MCF 10A (cell line): ENCODE measurements around the gene DIAPH2. TPM values are rescaled to one million over a fixed set of nuclear protein-coding genes. Genes with fewer than 3 reads are reported as not detected.

Source experiments
- BruUV-seq: library from RNA; stranded (reverse); fragments of 400-500 nt; replicated peaks from 2 replicates; lab custom pipeline; 2021; lab: Mats Ljungman, UMichigan
- CTCF ChIA-PET: fragments of 300-600 bp; sonication (Branson Sonifier 250); formaldehyde crosslinking; extraction: SDS; loops from one replicate; lab custom pipeline; 2021; ENCODE audit warnings: antibody characterized with exemption, inconsistent platforms; lab: Yijun Ruan, JAX
- POLR2A ChIA-PET: fragments of 300-600, 350-650 bp; sonication (Branson Sonifier 250); formaldehyde crosslinking; extraction: SDS; loops from one replicate; lab custom pipeline; 2020; ENCODE audit warnings: antibody characterized with exemption, inconsistent platforms; lab: Yijun Ruan, JAX
- DNase-seq: peaks from one replicate; pipeline ENCODE4 v3.0.0-alpha.2; 2018; ENCODE audit not compliant: unreplicated experiment
- H3K27ac Mint-ChIP-seq: one replicate; pipeline ENCODE4 v1.8.0; 2022; ENCODE audit warnings: mild to moderate bottlenecking, low read depth, mixed read lengths; ENCODE audit not compliant: unreplicated experiment
- H3K27me3 Mint-ChIP-seq: one replicate; pipeline ENCODE4 v1.8.0; 2022; ENCODE audit warnings: mixed read lengths; ENCODE audit not compliant: insufficient read depth, unreplicated experiment
- H3K36me3 Mint-ChIP-seq: one replicate; pipeline ENCODE4 v1.8.0; 2022; ENCODE audit warnings: mild to moderate bottlenecking, moderate library complexity, mixed read lengths; ENCODE audit not compliant: insufficient read depth, unreplicated experiment
- H3K4me1 Mint-ChIP-seq: one replicate; pipeline ENCODE4 v1.8.0; 2022; ENCODE audit warnings: mixed read lengths; ENCODE audit not compliant: insufficient read depth, unreplicated experiment
- H3K4me3 Mint-ChIP-seq: one replicate; pipeline ENCODE4 v1.8.0; 2022; ENCODE audit warnings: mild to moderate bottlenecking, moderate library complexity, mixed read lengths; ENCODE audit not compliant: unreplicated experiment
- H3K9me3 Mint-ChIP-seq: one replicate; pipeline ENCODE4 v1.8.0; 2022; ENCODE audit warnings: mixed read lengths; ENCODE audit not compliant: unreplicated experiment
- CTCF ChIP-seq: fragments of 200-600 bp; IDR thresholded peaks from one replicate; pipeline ENCODE4 v1.8.0; 2022; ENCODE audit warnings: antibody characterized with exemption, mild to moderate bottlenecking; ENCODE audit not compliant: unreplicated experiment
- intact Hi-C: fragments of 100-400 bp; cut with micrococcal nuclease; formaldehyde crosslinking; loops from 2 replicates; pipeline ENCODE4 v1.14.1; 2022
- total RNA-seq: library from RNA; stranded (reverse); gene quantifications from 2 replicates; pipeline ENCODE4 v1.2.3, GENCODE V29; 2022

Gene DIAPH2
- total RNA-seq, 1 experiment from 2014 or later, result 17.6 TPM

- Mint-ChIP-seq H3K9me3 (no peaks in the 10 kb centered on the region), H3K4me1 (no peaks in the 10 kb centered on the region), H3K36me3 (no peaks in the 10 kb centered on the region), H3K27me3 (no peaks in the 10 kb centered on the region), H3K4me3 (no peak overlapping the region), H3K27ac (no peak overlapping the region)
- intact Hi-C loops, result no loop called here
- BruUV-seq, result no TSS peak
- TF ChIP-seq CTCF, result no peak
- POLR2A ChIA-PET, result no interaction called here
- DNase-seq, result no peak
- CTCF ChIA-PET, result no interaction called here
Measured at GRCh38 chrX:97332963-97333362, 648.3 kb downstream of the DIAPH2 start.

- CTCF ChIA-PET, result interaction anchor here (0.6 kb wide), 1 partner anchor 29 kb away, joined by 4 read pairs; no protein-coding TSS in a partner anchor
- no peak for TF ChIP-seq CTCF
- no TSS peak for BruUV-seq
Measured at GRCh38 chrX:97334850-97335249, 650.2 kb downstream of the DIAPH2 start.

GRCh38 chrX:97344724-97345123 lies 660.1 kb downstream of the DIAPH2 start:
- Mint-ChIP-seq H3K27me3 (peaks cover 27% of the 10 kb centered on the region), H3K9me3 (no peaks in the 10 kb centered on the region), H3K27ac (no peak overlapping the region), H3K4me1 (no peaks in the 10 kb centered on the region), H3K4me3 (no peak overlapping the region), H3K36me3 (no peaks in the 10 kb centered on the region)
- POLR2A ChIA-PET, result no interaction called here
- BruUV-seq, result no TSS peak
- CTCF ChIA-PET, result no interaction called here
- no peak for TF ChIP-seq CTCF
- intact Hi-C loops, result no loop called here
- DNase-seq, result no peak

More at GRCh38 chrX:97334850-97335249, 650.2 kb downstream of the DIAPH2 start:
- H3K27me3 Mint-ChIP-seq, result no peaks in the 10 kb centered on the region
- intact Hi-C loops, result no loop called here
- no peak for DNase-seq
- POLR2A ChIA-PET, result no interaction called here
- no peak overlapping the region for H3K27ac Mint-ChIP-seq
- no peak overlapping the region for H3K4me3 Mint-ChIP-seq
- H3K9me3 Mint-ChIP-seq, result no peaks in the 10 kb centered on the region
- H3K4me1 Mint-ChIP-seq, result no peaks in the 10 kb centered on the region
- no peaks in the 10 kb centered on the region for H3K36me3 Mint-ChIP-seq

GRCh38 chrX:97358941-97359340 lies 674.3 kb downstream of the DIAPH2 start:
- Mint-ChIP-seq H3K27ac (no peak overlapping the region), H3K27me3 (peaks cover 27% of the 10 kb centered on the region), H3K4me3 (no peak overlapping the region), H3K4me1 (no peaks in the 10 kb centered on the region), H3K9me3 (no peaks in the 10 kb centered on the region), H3K36me3 (peaks cover 4% of the 10 kb centered on the region)
- no TSS peak for BruUV-seq
- ChIA-PET CTCF (no interaction called here), POLR2A (no interaction called here)
- DNase-seq, result no peak
- no peak for TF ChIP-seq CTCF
- intact Hi-C loops, result no loop called here
